ENCODE measurements around the gene ISL1. TPM values are rescaled to one million over a fixed set of nuclear protein-coding genes. Genes with fewer than 3 reads are reported as not detected.

The ISL1 gene
- total RNA-seq, 1 experiment from 2014 or later: 1.9 TPM

GRCh38 chr5:51386916-51387883 lies 4.0 kb downstream of the ISL1 start:
- DNase-seq (ENCODE audit: low read depth): no peak

DNA sequence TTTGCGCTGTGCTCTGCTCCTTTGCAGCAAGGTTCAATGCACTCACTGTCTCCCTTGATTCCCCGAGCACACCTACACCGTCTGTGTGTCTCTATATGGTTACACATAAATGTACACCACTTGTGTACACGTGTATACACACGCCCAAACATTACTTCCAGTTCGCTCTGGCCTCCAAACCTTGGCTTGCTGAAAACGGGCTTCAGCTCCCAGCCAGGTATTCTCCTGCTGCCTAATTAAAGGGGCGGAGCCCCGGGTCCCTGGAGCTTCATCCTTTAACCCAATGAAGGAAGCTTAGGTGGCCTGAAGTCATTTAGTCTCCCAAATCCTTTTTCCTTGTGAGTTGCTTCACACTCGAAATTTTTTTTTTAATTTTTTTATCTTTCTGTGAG lies 4.6 kb downstream of the ISL1 start:
- DNase-seq (ENCODE audit: low read depth): no peak

- no peak for DNase-seq (ENCODE audit: low read depth)
Observed at GRCh38 chr5:51388488-51389287, 5.4 kb downstream of the ISL1 start.

DNA sequence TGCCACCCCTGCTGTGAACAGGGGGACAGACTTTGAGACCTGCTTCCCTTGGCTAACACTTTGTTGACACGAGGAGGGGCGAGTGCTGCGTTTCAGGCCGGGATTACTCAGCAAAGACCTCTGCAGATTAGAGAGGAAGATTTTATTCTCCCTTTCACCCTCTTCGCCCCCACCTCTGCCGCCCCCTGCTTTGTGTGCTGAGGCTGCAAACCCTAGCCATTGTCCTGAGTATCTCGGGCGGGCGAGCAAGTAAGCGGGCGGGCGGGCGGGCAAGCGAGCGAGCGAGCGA lies 6.0 kb downstream of the ISL1 start:
- DNase-seq (ENCODE audit: low read depth): no peak

GRCh38 chr5:51389577-51390463 lies 6.6 kb downstream of the ISL1 start:
- no peak for DNase-seq (ENCODE audit: low read depth)

- no peak for DNase-seq (ENCODE audit: low read depth)
Observed at GRCh38 chr5:51391175-51391574, 7.9 kb downstream of the ISL1 start.

DNA sequence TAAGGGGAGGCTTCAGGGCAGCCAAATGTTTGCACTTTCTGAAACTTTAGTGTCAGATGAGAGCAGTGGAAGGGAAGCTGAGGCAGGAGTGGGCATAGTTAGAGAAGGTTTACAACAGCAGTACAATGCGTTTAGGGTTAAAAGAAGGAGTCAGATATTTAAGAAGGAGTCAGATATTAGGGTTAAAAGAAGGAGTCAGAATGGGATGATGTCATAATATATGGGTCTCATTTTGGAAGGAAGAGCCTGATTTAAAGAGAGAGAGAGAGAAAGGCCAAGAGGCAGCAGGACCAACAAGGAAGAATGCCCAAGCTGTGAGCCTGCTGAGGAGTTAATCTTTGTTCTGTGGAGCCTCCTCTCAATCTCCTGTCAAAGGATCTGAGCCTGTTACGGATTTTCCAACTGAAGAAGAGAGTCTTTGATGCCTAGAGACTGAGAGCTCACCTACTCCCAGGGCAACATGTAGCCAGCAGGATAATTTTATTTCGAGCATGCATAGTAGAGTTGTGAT lies 9.5 kb downstream of the ISL1 start:
- no peak for DNase-seq (ENCODE audit: low read depth)

DNA sequence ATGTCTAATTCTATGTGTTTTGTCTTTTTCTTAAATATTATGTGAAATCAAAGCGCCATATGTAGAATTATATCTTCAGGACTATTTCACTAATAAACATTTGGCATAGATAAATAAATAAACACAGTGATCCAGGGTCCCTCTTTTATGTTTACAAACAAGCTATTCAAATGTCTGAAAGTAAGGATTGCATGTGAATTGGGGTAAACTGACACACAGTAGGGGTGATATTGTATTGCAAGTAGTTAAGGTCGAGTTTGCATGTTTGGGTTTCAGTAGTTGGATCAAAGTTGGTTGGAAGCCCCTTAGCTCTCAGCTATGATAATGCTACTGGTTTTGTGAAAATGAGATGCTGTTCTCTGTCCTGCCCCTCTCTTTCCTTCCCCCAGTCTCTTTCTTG lies 11.4 kb downstream of the ISL1 start:
- DNase-seq (ENCODE audit: low read depth): no peak

DNA sequence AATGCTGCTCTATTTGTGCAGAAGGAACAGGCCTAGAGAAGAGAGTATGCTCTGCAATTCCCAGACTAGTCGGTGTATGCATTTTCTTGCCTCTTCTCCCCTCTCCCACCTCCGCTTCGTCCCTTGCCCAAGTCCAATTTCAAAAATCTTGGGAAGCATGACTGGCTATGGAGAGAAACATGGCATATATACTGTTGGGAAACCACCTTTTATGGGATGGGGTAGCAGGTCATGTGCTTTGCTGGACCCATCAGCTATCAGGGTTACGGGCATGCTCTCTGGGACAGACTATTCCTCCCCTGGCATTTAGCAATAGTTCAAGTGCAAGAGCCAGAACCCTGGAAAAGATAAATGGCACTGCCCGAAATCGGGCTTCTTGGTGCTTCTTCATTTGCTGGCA lies 12.0 kb downstream of the ISL1 start:
- no peak for DNase-seq (ENCODE audit: low read depth)

DNA sequence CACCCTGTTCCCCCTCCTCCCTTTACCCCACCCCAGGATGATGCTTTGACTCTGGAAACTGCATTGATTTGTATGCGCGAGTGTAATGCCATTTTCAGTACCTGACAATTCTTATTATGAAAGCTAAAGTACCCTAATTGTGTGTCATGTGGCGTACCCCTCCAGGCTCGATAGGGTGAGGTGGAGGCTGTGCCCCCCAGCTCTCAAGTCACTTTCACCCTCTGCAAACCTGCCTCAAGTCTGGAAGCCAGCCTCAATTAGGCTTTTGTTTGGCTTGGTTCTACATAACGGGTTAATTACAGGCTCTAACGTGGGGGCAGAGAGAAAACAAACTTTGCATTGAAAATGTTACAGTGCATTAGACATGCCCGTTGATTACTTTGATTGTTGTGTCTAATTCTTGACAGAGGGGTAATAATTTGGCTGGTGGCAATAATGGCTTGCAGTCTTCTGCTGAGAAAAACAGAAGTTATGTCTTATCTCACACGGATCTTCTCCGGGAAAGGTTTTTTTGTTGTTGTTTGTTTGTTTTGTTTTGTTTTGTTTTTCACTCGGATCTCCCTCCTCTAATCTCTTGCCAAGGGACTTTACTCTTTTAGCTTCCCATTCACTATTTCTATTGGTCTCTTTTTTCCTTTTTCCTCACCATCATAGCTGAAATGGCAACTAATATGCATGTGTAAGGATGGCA lies 12.6 kb downstream of the ISL1 start:
- DNase-seq (ENCODE audit: low read depth): no peak

- DNase-seq (ENCODE audit: low read depth): peak; percentile 52
Observed at GRCh38 chr5:51396797-51397196, 13.5 kb downstream of the ISL1 start.

- DNase-seq (ENCODE audit: low read depth): no peak
Observed at GRCh38 chr5:51397996-51398395, 14.7 kb downstream of the ISL1 start.

DNA sequence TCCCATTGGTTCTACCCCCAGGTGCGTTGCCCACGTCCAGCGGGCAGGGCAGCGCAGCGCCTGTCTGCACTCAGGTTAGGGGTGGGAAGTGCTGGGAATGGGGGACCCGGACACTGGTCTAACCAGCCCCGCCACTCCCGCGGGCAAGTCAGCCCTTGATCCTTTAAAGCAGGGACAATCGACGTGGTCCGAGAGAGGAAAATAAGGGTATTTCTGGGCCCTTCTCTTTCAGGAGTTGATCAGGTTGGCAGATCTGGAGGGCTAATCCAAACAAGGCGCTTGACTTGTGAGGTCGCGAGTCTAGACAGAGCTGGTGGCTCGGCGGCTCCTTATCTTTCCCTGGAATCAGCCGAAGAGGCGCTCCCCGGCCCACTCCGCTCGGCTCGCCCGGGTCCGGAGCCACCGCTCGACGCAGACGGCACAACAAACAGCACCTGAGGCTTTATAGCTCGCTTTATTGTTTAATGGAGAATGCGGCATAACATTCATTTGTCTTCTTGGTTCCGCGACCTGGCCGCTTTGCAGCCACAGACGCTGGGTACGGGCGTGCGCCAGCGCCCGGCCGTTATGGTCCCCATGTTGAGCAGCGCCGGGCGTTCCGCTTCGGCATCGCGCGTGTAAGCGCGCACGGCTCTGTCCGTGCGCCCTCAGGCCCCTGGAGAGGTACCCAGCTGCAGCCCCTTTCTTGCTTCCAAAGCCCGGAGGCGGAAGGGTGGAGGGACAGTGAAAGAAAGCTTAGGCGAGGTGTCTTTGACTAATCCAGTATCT lies 15.8 kb downstream of the ISL1 start:
- DNase-seq (ENCODE audit: low read depth): no peak

- no peak for DNase-seq (ENCODE audit: low read depth)
Observed at GRCh38 chr5:51399643-51400006, 16.4 kb downstream of the ISL1 start.

DNA sequence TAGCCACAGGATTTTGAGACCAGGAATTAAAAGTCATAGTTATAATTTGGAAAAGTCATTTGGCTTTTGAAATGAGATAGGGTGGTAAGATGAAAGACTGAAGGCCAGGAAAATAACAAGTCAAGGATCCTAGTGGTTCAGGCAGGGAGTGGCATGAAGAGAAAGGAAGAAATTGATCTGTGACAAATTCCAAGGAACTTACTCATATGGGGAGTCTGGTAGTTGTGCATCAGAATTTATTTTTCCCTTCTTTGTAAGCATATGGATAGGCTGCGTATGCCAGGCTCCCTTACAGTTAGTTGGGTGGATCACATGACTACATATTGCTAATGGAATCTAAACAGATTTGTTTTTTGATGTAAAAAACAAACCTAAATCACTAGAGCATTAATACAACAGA lies 21.0 kb downstream of the ISL1 start:
- peak; percentile 59 for DNase-seq (ENCODE audit: low read depth)

- DNase-seq (ENCODE audit: low read depth): no peak
Observed at GRCh38 chr5:51411921-51412325, 28.7 kb downstream of the ISL1 start.

DNA sequence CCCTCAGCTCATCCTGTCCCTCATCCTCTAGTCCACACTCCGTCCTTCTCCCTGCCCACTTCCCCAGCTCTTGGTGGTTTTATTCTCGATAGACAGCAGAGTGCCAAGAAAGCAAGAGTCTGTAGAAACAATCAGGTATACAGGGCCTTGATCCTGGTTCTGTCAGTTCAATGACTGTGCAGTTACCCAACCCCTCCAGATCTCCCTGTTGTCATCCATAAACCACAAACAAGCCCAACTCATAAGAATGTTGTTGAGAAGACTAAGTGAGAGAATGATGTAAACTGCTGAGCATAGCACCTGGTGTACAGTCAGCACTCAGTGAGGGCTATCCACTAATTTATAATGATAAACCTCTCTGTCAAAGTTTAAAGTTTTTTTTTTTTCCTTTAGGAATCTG lies 31.3 kb downstream of the ISL1 start:
- peak; percentile 30 for DNase-seq (ENCODE audit: low read depth)

DNA sequence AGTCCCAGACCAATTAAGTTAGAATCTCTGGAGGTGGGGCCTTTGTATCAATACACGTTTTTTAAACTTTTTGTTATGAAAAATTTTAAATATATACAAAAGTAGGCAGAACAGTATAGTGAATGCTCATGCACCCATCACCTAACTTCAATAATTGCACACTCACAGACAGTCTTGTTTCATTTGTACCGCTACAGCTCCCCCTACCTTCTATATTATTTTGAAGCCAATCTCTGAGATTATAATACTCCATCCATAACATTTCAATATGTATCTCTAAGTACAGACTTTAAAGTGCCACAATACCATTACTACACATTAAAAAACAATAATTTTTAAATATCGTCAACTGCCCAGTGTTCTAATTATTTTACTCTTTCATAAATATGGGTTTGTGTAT lies 32.9 kb downstream of the ISL1 start:
- DNase-seq (ENCODE audit: low read depth): no peak

GRCh38 chr5:51433052-51433710 lies 49.9 kb downstream of the ISL1 start:
- peak; percentile 82 for DNase-seq (ENCODE audit: low read depth)

GRCh38 chr5:51439232-51439631 lies 56.0 kb downstream of the ISL1 start:
- no peak for DNase-seq (ENCODE audit: low read depth)
